ENCODE results near the gene HAGHL.

Gene HAGHL

GRCh38 chr16:759110-759910 lies 32.4 kb downstream of the HAGHL start:
- ATAC-seq, result no peak

GRCh38 chr16:760065-760464 lies 33.2 kb downstream of the HAGHL start:
- ATAC-seq, result no peak

GRCh38 chr16:760545-761343 lies 33.8 kb downstream of the HAGHL start, which contains the start of gene MSLN:
TSS of gene MSLN (plus strand) at chr16:760734. CDS start at chr16:762681, 1,947 bp downstream.
- ATAC-seq, result no peak

GRCh38 chr16:761625-762513 lies 35.0 kb downstream of the HAGHL start:
- no peak for ATAC-seq

GRCh38 chr16:762595-763268 lies 35.8 kb downstream of the HAGHL start:
- no peak for ATAC-seq

- no peak for ATAC-seq
Measured at GRCh38 chr16:763369-764183, 36.7 kb downstream of the HAGHL start.

- no peak for ATAC-seq
Measured at GRCh38 chr16:764184-764750, 37.4 kb downstream of the HAGHL start.

- ATAC-seq, result no peak
Measured at GRCh38 chr16:764848-765487, 38.1 kb downstream of the HAGHL start.

- no peak for ATAC-seq
Measured at GRCh38 chr16:765488-765865, 38.6 kb downstream of the HAGHL start.

- ATAC-seq, result no peak
Measured at GRCh38 chr16:766008-766819, 39.3 kb downstream of the HAGHL start.

GRCh38 chr16:766820-767640 lies 40.1 kb downstream of the HAGHL start:
- ATAC-seq, result no peak

GRCh38 chr16:767743-768235 lies 40.9 kb downstream of the HAGHL start:
- no peak for ATAC-seq

- no peak for ATAC-seq
Measured at GRCh38 chr16:768428-768827, 41.5 kb downstream of the HAGHL start.

GRCh38 chr16:769184-769784 lies 42.4 kb downstream of the HAGHL start:
- no peak for ATAC-seq

- no peak for ATAC-seq
Measured at GRCh38 chr16:769934-770333, 43.0 kb downstream of the HAGHL start.

- ATAC-seq, result no peak
Measured at GRCh38 chr16:770411-770810, 43.5 kb downstream of the HAGHL start.

GRCh38 chr16:772959-773358 lies 46.1 kb downstream of the HAGHL start:
- no peak for ATAC-seq

All from activated CD4-positive, CD25-positive, alpha-beta regulatory T cell treated with anti-CD3 and anti-CD28 coated beads, Interleukin-2, amount 50 U/mL, for 24 hours (primary cell).